Mesenchymal stem cell (in vitro differentiated cells and primary cell): Measurements from ENCODE around the gene HDAC4.

Source experiments
- DNase-seq: peaks from one replicate; pipeline ENCODE4 v3.0.0-alpha.2; 2013
- H2AFZ ChIP-seq: one replicate; pipeline ENCODE4 v1.6.1; 2013; ENCODE audit warnings: low read depth, mild to moderate bottlenecking, control low read depth, inconsistent platforms, low read length, moderate library complexity
- H2AK5ac ChIP-seq: 2 replicates; pipeline ENCODE4 v1.6.1; 2013; ENCODE audit warnings: low read length, moderate library complexity, mild to moderate bottlenecking, inconsistent platforms; ENCODE audit not compliant: severe bottlenecking
- H2BK120ac ChIP-seq: one replicate; pipeline ENCODE4 v1.6.1; 2013; ENCODE audit warnings: low read depth, mild to moderate bottlenecking, inconsistent platforms, low read length, moderate library complexity
- H2BK12ac ChIP-seq, 2 experiments: one replicate each; pipeline ENCODE4 v1.6.1; 2013; ENCODE audit warnings: inconsistent platforms in 2 of 2, low read length in 2 of 2, mild to moderate bottlenecking in 2 of 2, moderate library complexity in 2 of 2, control low read depth in 1 of 2
- H2BK15ac ChIP-seq: one replicate; pipeline ENCODE4 v1.6.1; 2013; ENCODE audit warnings: mild to moderate bottlenecking, low read depth, inconsistent platforms; ENCODE audit not compliant: poor library complexity, severe bottlenecking
- H2BK5ac ChIP-seq: 2 replicates; pipeline ENCODE4 v1.6.1; 2013; ENCODE audit warnings: low read depth, mild to moderate bottlenecking, low read length, control low read depth, inconsistent platforms; ENCODE audit not compliant: poor library complexity, severe bottlenecking
- H3K14ac ChIP-seq, 2 experiments: one replicate each; pipeline ENCODE4 v1.6.1; 2013; ENCODE audit warnings: inconsistent platforms in 2 of 2, low read length in 2 of 2, control low read depth in 1 of 2, mild to moderate bottlenecking in 1 of 2, moderate library complexity in 1 of 2
- H3K18ac ChIP-seq, 2 experiments: one replicate each; pipeline ENCODE4 v1.6.1; 2013; ENCODE audit warnings: inconsistent platforms in 2 of 2, low read length in 2 of 2, control low read depth in 1 of 2, low read depth in 1 of 2, mild to moderate bottlenecking in 1 of 2
- H3K23ac ChIP-seq, 2 experiments: one replicate each; pipeline ENCODE4 v1.6.1; 2013; ENCODE audit warnings: inconsistent platforms in 2 of 2, low read length in 2 of 2, mild to moderate bottlenecking in 2 of 2, moderate library complexity in 2 of 2, control low read depth in 1 of 2
- H3K27ac ChIP-seq: 2 replicates; pipeline ENCODE4 v1.5.1; 2013; ENCODE audit warnings: mild to moderate bottlenecking, moderate library complexity, low read length, control low read depth, inconsistent platforms; ENCODE audit not compliant: poor library complexity, severe bottlenecking
- H3K27me3 ChIP-seq, 2 experiments: 2 replicates each; pipeline versions ENCODE4 v1.6.1 to v1.7.0; 2013; ENCODE audit warnings: low read length in 2 of 2, mild to moderate bottlenecking in 2 of 2, moderate library complexity in 2 of 2, control low read depth in 1 of 2, inconsistent platforms in 1 of 2; ENCODE audit not compliant: control insufficient read depth in 1 of 2, insufficient read depth in 1 of 2
- H3K36me3 ChIP-seq, 2 experiments: 2 replicates each; pipeline versions ENCODE4 v1.6.1 to v1.7.0; 2013; ENCODE audit warnings: low read length in 2 of 2, control low read depth in 1 of 2, inconsistent platforms in 1 of 2, low read depth in 1 of 2, mild to moderate bottlenecking in 1 of 2; ENCODE audit not compliant: insufficient read depth in 2 of 2, control insufficient read depth in 1 of 2
- H3K4ac ChIP-seq, 2 experiments: one replicate each; pipeline ENCODE4 v1.6.1; 2013; ENCODE audit warnings: inconsistent platforms in 2 of 2, low read length in 2 of 2, mild to moderate bottlenecking in 2 of 2, moderate library complexity in 2 of 2, control low read depth in 1 of 2, low read depth in 1 of 2
- H3K4me1 ChIP-seq: 2 replicates; pipeline ENCODE4 v1.6.1; 2013; ENCODE audit warnings: low read depth, low read length, control low read depth; ENCODE audit not compliant: control insufficient read depth, insufficient read depth
- H3K4me2 ChIP-seq: 2 replicates; pipeline ENCODE4 v1.6.1; 2013; ENCODE audit warnings: low read length, mild to moderate bottlenecking, inconsistent platforms; ENCODE audit not compliant: poor library complexity, severe bottlenecking
- H3K4me3 ChIP-seq, 2 experiments: 2 replicates each; pipeline versions ENCODE4 v1.5.1 to v1.7.0; 2013; ENCODE audit warnings: low read length in 2 of 2, mild to moderate bottlenecking in 2 of 2, control low read depth in 1 of 2, low read depth in 1 of 2; ENCODE audit not compliant: insufficient read depth in 1 of 2
- H3K79me1 ChIP-seq: replicated peaks from 2 replicates; pipeline ENCODE4 v1.6.1; 2013; ENCODE audit warnings: mild to moderate bottlenecking, control low read depth, low read length, inconsistent platforms; ENCODE audit not compliant: poor library complexity, severe bottlenecking
- H3K9ac ChIP-seq: 2 replicates; pipeline ENCODE4 v1.7.0; 2013; ENCODE audit warnings: mild to moderate bottlenecking, low read length, moderate library complexity
- H3K9me3 ChIP-seq: 2 replicates; pipeline ENCODE4 v1.7.0; 2013; ENCODE audit warnings: mild to moderate bottlenecking, low read length; ENCODE audit not compliant: control insufficient read depth
- H4K8ac ChIP-seq: one replicate; pipeline ENCODE4 v1.6.1; 2013; ENCODE audit warnings: inconsistent platforms, mild to moderate bottlenecking, low read length, moderate library complexity
- H4K91ac ChIP-seq: one replicate; pipeline ENCODE4 v1.6.1; 2013; ENCODE audit warnings: mild to moderate bottlenecking, low read length, inconsistent platforms
- WGBS: methylation state at CpG from one replicate; pipeline ENCODE4 v1.1.7; 2013; ENCODE audit warnings: mixed read lengths; 5-methylcytosine and 5-hydroxymethylcytosine counted together

HDAC4 gene

GRCh38 chr2:239261356-239261755 is 139.5 kb downstream of the HDAC4 start:
- Histone ChIP-seq H3K27me3 (no peaks in the 10 kb centered on the region), H3K18ac (no peak overlapping the region), H3K27ac (no peak overlapping the region), H3K4me1 (peaks cover 35% of the 10 kb centered on the region), H3K4ac (no peak overlapping the region), H3K9me3 (no peaks in the 10 kb centered on the region), H3K4me2 (no peak overlapping the region), H4K8ac (no peak overlapping the region), H3K23ac (no peak overlapping the region), H4K91ac (peak overlapping the region; percentile 5), H2BK120ac (no peak overlapping the region), H3K4me3 (no peak overlapping the region), H3K79me1 (peaks cover 68% of the 10 kb centered on the region), H2BK12ac (no peak overlapping the region), H3K36me3 (no peaks in the 10 kb centered on the region), H3K9ac (no peak overlapping the region), H2BK15ac (peak overlapping the region; percentile 30), H2AFZ (no peak overlapping the region), H2BK5ac (no peak overlapping the region), H3K14ac (no peak overlapping the region), H2AK5ac (no peak overlapping the region)
- 90% methylated on average over 8 of the region's 8 CpGs for WGBS
- no peak for DNase-seq

- 94% methylated on average over 21 of the region's 21 CpGs for WGBS
- no peaks in the 10 kb centered on the region for H3K27me3 ChIP-seq
- no peak overlapping the region for H3K9ac ChIP-seq
- H3K18ac ChIP-seq = no peak overlapping the region
- no peak overlapping the region for H2BK120ac ChIP-seq
- no peak overlapping the region for H3K14ac ChIP-seq
- H3K79me1 ChIP-seq = peaks cover 64% of the 10 kb centered on the region
- H3K4me3 ChIP-seq = no peak overlapping the region
- no peak overlapping the region for H2BK12ac ChIP-seq
- peak overlapping the region in 1 of 2 experiments; percentile 28 for H3K4ac ChIP-seq
- no peak overlapping the region for H3K23ac ChIP-seq
- H2AK5ac ChIP-seq = no peak overlapping the region
- H3K4me2 ChIP-seq = no peak overlapping the region
- H2BK15ac ChIP-seq = no peak overlapping the region
- no peak for DNase-seq
- H4K8ac ChIP-seq = peak overlapping the region; percentile 62
- no peaks in the 10 kb centered on the region for H3K9me3 ChIP-seq
- no peaks in the 10 kb centered on the region for H3K36me3 ChIP-seq
- H2BK5ac ChIP-seq = no peak overlapping the region
- peak overlapping the region; percentile 35 for H4K91ac ChIP-seq
- H3K27ac ChIP-seq = no peak overlapping the region
- no peak overlapping the region for H2AFZ ChIP-seq
- H3K4me1 ChIP-seq = peaks cover 33% of the 10 kb centered on the region
These were observed 140.1 kb downstream of the HDAC4 start for GRCh38 chr2:239260546-239261327.

- Histone ChIP-seq H3K9me3 (no peaks in the 10 kb centered on the region), H3K4ac (peak overlapping the region in 1 of 2 experiments; percentile 2)
- 83% methylated on average over 18 of the region's 18 CpGs for WGBS
These were observed 141.1 kb downstream of the HDAC4 start for GRCh38 chr2:239259603-239260298.

GRCh38 chr2:239259173-239259572 is 141.6 kb downstream of the HDAC4 start:
- no peaks in the 10 kb centered on the region for H3K9me3 ChIP-seq
- H3K18ac ChIP-seq = no peak overlapping the region
- H3K14ac ChIP-seq = no peak overlapping the region
- H2BK5ac ChIP-seq = no peak overlapping the region
- no peak overlapping the region for H4K91ac ChIP-seq
- H3K27ac ChIP-seq = no peak overlapping the region
- no peaks in the 10 kb centered on the region for H3K36me3 ChIP-seq
- no peaks in the 10 kb centered on the region for H3K27me3 ChIP-seq
- H2BK12ac ChIP-seq = no peak overlapping the region
- 100% methylated on average over 3 of the region's 4 CpGs for WGBS
- no peak overlapping the region for H3K9ac ChIP-seq
- no peak overlapping the region for H2AFZ ChIP-seq
- no peak overlapping the region for H3K4me2 ChIP-seq
- H3K4me1 ChIP-seq = peaks cover 19% of the 10 kb centered on the region
- no peak overlapping the region for H3K23ac ChIP-seq
- no peak overlapping the region for H2AK5ac ChIP-seq
- no peak overlapping the region for H2BK120ac ChIP-seq
- no peak overlapping the region for H4K8ac ChIP-seq
- peaks cover 53% of the 10 kb centered on the region for H3K79me1 ChIP-seq
- no peak overlapping the region for H2BK15ac ChIP-seq
- no peak overlapping the region for H3K4me3 ChIP-seq
- no peak for DNase-seq
- H3K4ac ChIP-seq = peak overlapping the region in 1 of 2 experiments; percentile 79

More at GRCh38 chr2:239259603-239260298, 141.1 kb downstream of the HDAC4 start:
- peak overlapping the region; percentile 4 to 12 for H2BK12ac ChIP-seq
- H3K27me3 ChIP-seq = no peaks in the 10 kb centered on the region
- H3K4me2 ChIP-seq = no peak overlapping the region
- H3K23ac ChIP-seq = no peak overlapping the region
- H3K18ac ChIP-seq = peak overlapping the region in 1 of 2 experiments; percentile 67
- peak overlapping the region in 1 of 2 experiments; percentile 11 for H3K14ac ChIP-seq
- H2BK5ac ChIP-seq = no peak overlapping the region
- peak overlapping the region; percentile 3 for H2AK5ac ChIP-seq
- no peak overlapping the region for H3K27ac ChIP-seq
- no peak overlapping the region for H3K4me3 ChIP-seq
- peaks cover 59% of the 10 kb centered on the region for H3K79me1 ChIP-seq
- no peak overlapping the region for H2BK120ac ChIP-seq
- no peak overlapping the region for H4K91ac ChIP-seq
- peak overlapping the region; percentile 45 for H4K8ac ChIP-seq
- no peak overlapping the region for H3K9ac ChIP-seq
- H2BK15ac ChIP-seq = no peak overlapping the region
- no peaks in the 10 kb centered on the region for H3K36me3 ChIP-seq
- peak; percentile 49 for DNase-seq
- no peak overlapping the region for H2AFZ ChIP-seq
- peaks cover 24% of the 10 kb centered on the region for H3K4me1 ChIP-seq
